Esophagus (tissue), 2 donors: ENCODE results near the gene LRMDA. TPM values are rescaled to one million over a fixed set of nuclear protein-coding genes. Genes with fewer than 3 reads are reported as not detected.

Experiments used
- H3K27ac ChIP-seq, 2 donors: one replicate each; pipeline ENCODE4 v1.5.1; 2013; ENCODE audit warnings: low read depth in 2 of 2, mild to moderate bottlenecking in 2 of 2, inconsistent platforms in 1 of 2, low read length in 1 of 2, moderate library complexity in 1 of 2
- H3K27me3 ChIP-seq, 2 donors: one replicate each; pipeline ENCODE4 v1.6.1; 2013; ENCODE audit warnings: low read length in 2 of 2, control low read depth in 1 of 2, mild to moderate bottlenecking in 1 of 2; ENCODE audit not compliant: insufficient read depth in 2 of 2, control insufficient read depth in 1 of 2
- H3K36me3 ChIP-seq, 2 donors: one replicate each; pipeline ENCODE4 v1.6.1; 2013; ENCODE audit warnings: low read length in 1 of 2; ENCODE audit not compliant: control insufficient read depth in 2 of 2, insufficient read depth in 2 of 2
- H3K4me1 ChIP-seq, 2 donors: one replicate each; pipeline ENCODE4 v1.6.1; 2013; ENCODE audit warnings: low read length in 1 of 2; ENCODE audit not compliant: control insufficient read depth in 2 of 2, insufficient read depth in 2 of 2
- H3K4me3 ChIP-seq, 2 donors: one replicate each; pipeline ENCODE4 v1.5.1; 2013; ENCODE audit warnings: low read length in 2 of 2, mild to moderate bottlenecking in 2 of 2, low read depth in 1 of 2, moderate library complexity in 1 of 2
- H3K9me3 ChIP-seq, 2 donors: one replicate each; pipeline ENCODE4 v1.6.1; 2013; ENCODE audit warnings: mild to moderate bottlenecking in 2 of 2, low read depth in 1 of 2, low read length in 1 of 2, moderate library complexity in 1 of 2; ENCODE audit not compliant: control insufficient read depth in 2 of 2, insufficient read depth in 1 of 2
- WGBS, 2 donors: extraction: QIAGEN DNeasy Blood & Tissue Kit; methylation state at CpG; one replicate each; pipeline ENCODE4 v1.1.7; 2013; 5-methylcytosine and 5-hydroxymethylcytosine counted together
- polyA plus RNA-seq, 2 donors: library from polyadenylated mRNA; stranded (reverse); fragments of 200-250 nt; gene quantifications; one replicate each; pipeline ENCODE4 v1.2.3, GENCODE V29; 2013
- donor health status: healthy with polysubstance abuse.
- donor health status: Bipolar disorder and iron deficiency.

LRMDA gene
- polyA plus RNA-seq, 2 donors = 1.8 to 4.0 TPM

DNA sequence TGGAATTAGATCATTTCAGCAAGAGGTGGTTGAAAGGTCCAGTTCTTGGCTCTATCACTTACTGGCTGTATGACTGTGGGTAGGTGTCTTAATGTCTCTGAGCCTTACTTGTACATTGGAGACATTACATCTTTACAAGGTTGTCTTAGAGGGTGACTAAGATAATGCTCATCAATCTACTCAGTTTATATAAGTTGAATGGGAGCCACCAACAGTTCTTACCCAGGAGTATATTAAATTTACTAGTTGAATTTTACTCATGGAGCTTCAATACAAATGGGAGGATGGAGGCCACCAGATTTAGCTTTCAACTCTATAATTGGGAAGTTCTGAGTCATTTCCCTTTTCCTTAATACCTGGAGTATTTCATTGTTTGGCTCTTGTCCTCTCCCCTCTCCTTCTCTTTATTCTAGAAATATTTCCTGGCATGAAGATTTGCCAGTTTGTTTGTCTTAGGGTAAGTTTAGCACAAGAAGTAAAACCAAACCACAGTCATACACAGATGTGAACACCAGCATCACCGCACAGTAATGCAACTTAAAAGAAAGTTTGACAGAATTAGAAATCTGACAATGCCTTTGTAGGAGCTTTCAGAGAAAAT lies 222.8 kb downstream of the LRMDA start:
- no peaks in the 10 kb centered on the region for H3K36me3 ChIP-seq
- no peaks in the 10 kb centered on the region for H3K9me3 ChIP-seq
- no peak overlapping the region for H3K27ac ChIP-seq
- 49 to 74% methylated on average over 1 of the region's 1 CpG for WGBS, 2 donors
- H3K4me3 ChIP-seq = no peak overlapping the region
- H3K4me1 ChIP-seq = peaks cover 0 to 5% of the 10 kb centered on the region in 2 donors
- H3K27me3 ChIP-seq = no peaks in the 10 kb centered on the region

DNA sequence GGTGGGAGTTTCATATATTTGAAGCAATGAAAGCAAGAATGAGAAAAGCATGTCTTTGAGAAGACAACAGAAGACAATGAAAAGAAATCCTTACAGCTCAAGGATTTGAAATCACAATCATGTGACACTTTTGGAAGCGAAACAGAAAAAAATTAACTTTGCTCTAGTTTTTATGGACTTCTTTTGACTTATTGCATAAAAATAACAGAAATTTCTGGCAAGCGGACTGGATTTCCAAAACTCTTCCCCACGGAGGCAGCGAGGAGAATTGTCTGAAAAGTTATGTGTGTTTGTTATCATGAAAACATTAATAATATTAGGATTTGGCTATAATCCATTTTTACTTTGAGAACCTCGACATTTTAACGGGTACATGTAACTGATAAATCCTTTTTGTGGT lies 223.3 kb downstream of the LRMDA start:
- WGBS, 2 donors = 55 to 68% methylated on average over 6 of the region's 6 CpGs
- no peaks in the 10 kb centered on the region for H3K36me3 ChIP-seq
- no peaks in the 10 kb centered on the region for H3K27me3 ChIP-seq
- no peak overlapping the region for H3K4me3 ChIP-seq
- no peaks in the 10 kb centered on the region for H3K9me3 ChIP-seq
- H3K27ac ChIP-seq = no peak overlapping the region
- H3K4me1 ChIP-seq = peaks cover 0 to 5% of the 10 kb centered on the region in 2 donors

- no peaks in the 10 kb centered on the region for H3K9me3 ChIP-seq
- H3K27ac ChIP-seq = peak overlapping the region in 1 of 2 donors; percentile 33
- H3K27me3 ChIP-seq = no peaks in the 10 kb centered on the region
- no peak overlapping the region for H3K4me3 ChIP-seq
- peaks cover 2 to 6% of the 10 kb centered on the region in 2 donors for H3K4me1 ChIP-seq
- WGBS, 2 donors = 28 to 33% methylated on average over 3 of the region's 3 CpGs
- H3K36me3 ChIP-seq = no peaks in the 10 kb centered on the region
These were observed 224.5 kb downstream of the LRMDA start for GRCh38 chr10:75655791-75656451.

- no peaks in the 10 kb centered on the region for H3K9me3 ChIP-seq
- peaks cover 2 to 7% of the 10 kb centered on the region in 2 donors for H3K4me1 ChIP-seq
- no peaks in the 10 kb centered on the region for H3K36me3 ChIP-seq
- no peak overlapping the region for H3K27ac ChIP-seq
- WGBS, 2 donors = 97 to 100% methylated on average over 2 of the region's 2 CpGs
- no peak overlapping the region for H3K4me3 ChIP-seq
- no peaks in the 10 kb centered on the region for H3K27me3 ChIP-seq
These were observed 225.9 kb downstream of the LRMDA start for GRCh38 chr10:75657351-75657750.

GRCh38 chr10:75658036-75658435 lies 226.6 kb downstream of the LRMDA start:
- H3K27ac ChIP-seq = no peak overlapping the region
- H3K4me1 ChIP-seq = peaks cover 2 to 7% of the 10 kb centered on the region in 2 donors
- H3K4me3 ChIP-seq = no peak overlapping the region
- H3K27me3 ChIP-seq = no peaks in the 10 kb centered on the region
- H3K36me3 ChIP-seq = no peaks in the 10 kb centered on the region
- 77 to 81% methylated on average over 4 of the region's 4 CpGs for WGBS, 2 donors
- H3K9me3 ChIP-seq = no peaks in the 10 kb centered on the region

DNA sequence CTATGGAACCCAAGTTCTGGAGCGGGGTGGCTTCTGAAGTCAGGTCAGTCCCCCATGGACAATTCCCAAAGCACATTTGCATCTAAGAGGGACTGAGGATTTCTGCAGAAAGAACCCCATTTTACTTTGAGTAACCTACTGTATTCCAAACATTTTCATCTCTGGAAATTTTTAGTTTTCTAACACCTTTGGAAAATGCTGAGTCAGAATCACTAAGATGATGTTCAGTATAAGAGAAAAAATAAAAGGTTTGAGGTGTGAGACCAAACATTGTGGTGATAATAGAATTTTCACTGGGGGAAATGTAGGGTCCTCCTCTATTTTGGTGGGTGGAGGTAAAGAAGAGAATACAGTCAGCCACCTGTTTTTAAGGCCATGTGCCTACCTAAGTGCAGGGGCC lies 227.1 kb downstream of the LRMDA start:
- Histone ChIP-seq H3K4me1 (peaks cover 2 to 7% of the 10 kb centered on the region in 2 donors), H3K4me3 (no peak overlapping the region), H3K27me3 (no peaks in the 10 kb centered on the region), H3K27ac (no peak overlapping the region), H3K9me3 (no peaks in the 10 kb centered on the region), H3K36me3 (no peaks in the 10 kb centered on the region)
- WGBS, 2 donors = 93 to 100% methylated on average over 1 of the region's 1 CpG

DNA sequence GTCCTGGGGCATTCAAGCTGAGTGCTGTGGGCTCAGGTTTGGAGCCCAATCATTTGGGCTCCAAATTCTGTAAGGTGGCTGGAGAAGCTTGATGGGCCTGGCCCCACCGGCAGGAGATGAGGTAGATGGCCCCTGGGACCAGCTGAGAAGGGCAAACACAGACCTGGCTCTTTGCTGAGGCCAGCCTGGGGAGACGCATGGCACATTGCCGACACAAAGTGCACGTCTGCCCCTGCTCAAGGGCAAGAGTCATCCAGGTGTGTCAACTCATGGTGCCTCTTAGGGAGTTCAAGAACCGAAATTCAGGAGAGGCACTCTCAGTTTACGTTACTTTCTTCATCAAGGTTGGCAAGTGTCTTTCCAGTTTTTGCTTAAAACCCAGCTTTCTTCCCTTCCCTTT lies 227.5 kb downstream of the LRMDA start:
- Histone ChIP-seq H3K36me3 (no peaks in the 10 kb centered on the region), H3K4me1 (peaks cover 2 to 7% of the 10 kb centered on the region in 2 donors), H3K27me3 (no peaks in the 10 kb centered on the region), H3K4me3 (no peak overlapping the region), H3K9me3 (no peaks in the 10 kb centered on the region), H3K27ac (no peak overlapping the region)
- 81 to 90% methylated on average over 6 of the region's 6 CpGs for WGBS, 2 donors

- Histone ChIP-seq H3K4me3 (no peak overlapping the region), H3K36me3 (no peaks in the 10 kb centered on the region), H3K9me3 (no peaks in the 10 kb centered on the region), H3K4me1 (peaks cover 2 to 3% of the 10 kb centered on the region in 2 donors), H3K27ac (peak overlapping the region; percentile 15 to 50), H3K27me3 (no peaks in the 10 kb centered on the region)
- 39 to 45% methylated on average over 7 of the region's 7 CpGs for WGBS, 2 donors
These were observed 229.4 kb downstream of the LRMDA start for GRCh38 chr10:75660823-75661222.

GRCh38 chr10:75662715-75663114 lies 231.3 kb downstream of the LRMDA start:
- H3K27me3 ChIP-seq = no peaks in the 10 kb centered on the region
- H3K27ac ChIP-seq = no peak overlapping the region
- H3K4me3 ChIP-seq = no peak overlapping the region
- WGBS, 2 donors = 36 to 42% methylated on average over 3 of the region's 3 CpGs
- H3K9me3 ChIP-seq = no peaks in the 10 kb centered on the region
- no peaks in the 10 kb centered on the region for H3K36me3 ChIP-seq
- peaks cover 2 to 3% of the 10 kb centered on the region in 2 donors for H3K4me1 ChIP-seq
